Subcutaneous abdominal adipose tissue (tissue), 5 donors: Measurements from ENCODE around the gene SOWAHC.
"Not testable (repeated sequence)": the region's sequence is repeated elsewhere in the genome, so short reads cannot be mapped to it uniquely, and the experiment has no call there.

Experiments used
- H3K27ac ChIP-seq: one replicate; pipeline ENCODE4 v1.7.0; 2013; ENCODE audit warnings: low read depth, mild to moderate bottlenecking, inconsistent platforms, low read length, moderate library complexity
- H3K27me3 ChIP-seq, 5 donors: one replicate each; pipeline ENCODE4 v1.7.0; 2013; ENCODE audit warnings: low read length in 5 of 5, inconsistent platforms in 1 of 5; ENCODE audit not compliant: control insufficient read depth in 5 of 5, insufficient read depth in 4 of 5
- H3K36me3 ChIP-seq, 5 donors: one replicate each; pipeline ENCODE4 v1.7.0; 2013; ENCODE audit warnings: low read length in 5 of 5; ENCODE audit not compliant: control insufficient read depth in 5 of 5, insufficient read depth in 5 of 5
- H3K4me1 ChIP-seq, 5 donors: one replicate each; pipeline ENCODE4 v1.7.0; 2013; ENCODE audit warnings: low read length in 5 of 5, mild to moderate bottlenecking in 3 of 5, moderate library complexity in 1 of 5; ENCODE audit not compliant: control insufficient read depth in 5 of 5, insufficient read depth in 5 of 5
- H3K4me3 ChIP-seq, 5 donors: one replicate each; pipeline ENCODE4 v1.7.0; 2013; ENCODE audit warnings: low read length in 5 of 5, low read depth in 1 of 5
- H3K9ac ChIP-seq, 5 donors: one replicate each; pipeline ENCODE4 v1.7.0; 2013; ENCODE audit warnings: low read length in 5 of 5, mild to moderate bottlenecking in 4 of 5, moderate library complexity in 3 of 5
- H3K9me3 ChIP-seq, 5 donors: one replicate each; pipeline ENCODE4 v1.7.0; 2013; ENCODE audit warnings: low read length in 5 of 5; ENCODE audit not compliant: control insufficient read depth in 5 of 5
- donor health status: healthy.
- donor health status: healthy.
- donor health status: healthy.
- donor health status: healthy.
- donor health status: healthy.

SOWAHC gene

GRCh38 chr2:109615637-109616144 is 1.5 kb downstream of the SOWAHC start:
- Histone ChIP-seq H3K27me3 (no peaks in the 10 kb centered on the region), H3K9ac (peak overlapping the region in 1 of 5 donors; percentile 77), H3K4me1 (peaks cover 0 to 37% (median 35%) of the 10 kb centered on the region in 5 donors), H3K4me3 (peak overlapping the region; percentile 53 to 87 (median 75)), H3K9me3 (no peaks in the 10 kb centered on the region), H3K27ac (no peak overlapping the region), H3K36me3 (no peaks in the 10 kb centered on the region)

GRCh38 chr2:109616184-109616583 is 2.0 kb downstream of the SOWAHC start:
- Histone ChIP-seq H3K36me3 (no peaks in the 10 kb centered on the region), H3K27me3 (no peaks in the 10 kb centered on the region), H3K27ac (no peak overlapping the region), H3K4me1 (peaks cover 0 to 37% (median 35%) of the 10 kb centered on the region in 5 donors), H3K9me3 (no peaks in the 10 kb centered on the region), H3K4me3 (peak overlapping the region in 4 of 5 donors; percentile 13 to 87 (median 64)), H3K9ac (no peak overlapping the region)

GRCh38 chr2:109619032-109619615 is 5.0 kb downstream of the SOWAHC start:
- H3K4me3 ChIP-seq: no peak overlapping the region
- no peaks in the 10 kb centered on the region for H3K9me3 ChIP-seq
- H3K36me3 ChIP-seq: no peaks in the 10 kb centered on the region
- H3K27ac ChIP-seq: no peak overlapping the region
- H3K27me3 ChIP-seq: no peaks in the 10 kb centered on the region
- H3K9ac ChIP-seq: no peak overlapping the region
- peaks cover 0 to 21% (median 18%) of the 10 kb centered on the region in 5 donors for H3K4me1 ChIP-seq

GRCh38 chr2:109623297-109623696 is 9.1 kb downstream of the SOWAHC start:
- Histone ChIP-seq H3K4me3 (no peak overlapping the region), H3K27ac (no peak overlapping the region), H3K9me3 (no peaks in the 10 kb centered on the region), H3K4me1 (no peaks in the 10 kb centered on the region), H3K9ac (no peak overlapping the region), H3K36me3 (no peaks in the 10 kb centered on the region), H3K27me3 (no peaks in the 10 kb centered on the region)

GRCh38 chr2:109623923-109624322 is 9.8 kb downstream of the SOWAHC start:
- Histone ChIP-seq H3K27ac (no peak overlapping the region), H3K36me3 (no peaks in the 10 kb centered on the region), H3K9ac (no peak overlapping the region), H3K4me1 (no peaks in the 10 kb centered on the region), H3K9me3 (no peaks in the 10 kb centered on the region), H3K4me3 (no peak overlapping the region), H3K27me3 (no peaks in the 10 kb centered on the region)

GRCh38 chr2:109624339-109624738 is 10.2 kb downstream of the SOWAHC start:
- Histone ChIP-seq H3K36me3 (no peaks in the 10 kb centered on the region), H3K27ac (no peak overlapping the region), H3K4me3 (no peak overlapping the region), H3K27me3 (no peaks in the 10 kb centered on the region), H3K4me1 (no peaks in the 10 kb centered on the region), H3K9ac (no peak overlapping the region), H3K9me3 (no peaks in the 10 kb centered on the region)

- H3K9me3 ChIP-seq, H3K27ac ChIP-seq, H3K4me1 ChIP-seq, H3K27me3 ChIP-seq, H3K9ac ChIP-seq, H3K4me3 ChIP-seq, H3K36me3 ChIP-seq: not testable (repeated sequence)
These were observed 14.2 kb downstream of the SOWAHC start for GRCh38 chr2:109628321-109628720.

GRCh38 chr2:109629867-109630266 is 15.7 kb downstream of the SOWAHC start:
- no peaks in the 10 kb centered on the region for H3K36me3 ChIP-seq
- no peak overlapping the region for H3K9ac ChIP-seq
- no peak overlapping the region for H3K27ac ChIP-seq
- peaks cover 0 to 7% (median 0%) of the 10 kb centered on the region in 5 donors for H3K4me1 ChIP-seq
- no peaks in the 10 kb centered on the region for H3K27me3 ChIP-seq
- no peaks in the 10 kb centered on the region for H3K9me3 ChIP-seq
- H3K4me3 ChIP-seq: no peak overlapping the region

- Histone ChIP-seq H3K4me1 (peaks cover 0 to 7% (median under 1%) of the 10 kb centered on the region in 5 donors), H3K4me3 (no peak overlapping the region), H3K27me3 (no peaks in the 10 kb centered on the region), H3K9ac (no peak overlapping the region), H3K9me3 (no peaks in the 10 kb centered on the region), H3K27ac (no peak overlapping the region), H3K36me3 (no peaks in the 10 kb centered on the region)
These were observed 16.6 kb downstream of the SOWAHC start for GRCh38 chr2:109630441-109631430.

- Histone ChIP-seq H3K4me1 (peaks cover 0 to 14% (median 6%) of the 10 kb centered on the region in 5 donors), H3K27me3 (no peaks in the 10 kb centered on the region), H3K9me3 (no peaks in the 10 kb centered on the region), H3K9ac (no peak overlapping the region), H3K27ac (no peak overlapping the region), H3K4me3 (no peak overlapping the region), H3K36me3 (no peaks in the 10 kb centered on the region)
These were observed 17.6 kb downstream of the SOWAHC start for GRCh38 chr2:109631741-109632140.
